Motor neuron (in vitro differentiated cells): Measurements from ENCODE around the gene COA3. TPM values are rescaled to one million over a fixed set of nuclear protein-coding genes. Genes with fewer than 3 reads are reported as not detected.

ENCODE experiments used
- ATAC-seq, 8 experiments: fragments of 200-7000 bp; cut with Tn5 transposase; replicated peaks in 6 of 8; 2 replicates each; pipeline ENCODE4 v1.8.0; 2021; ENCODE audit warnings: mild to moderate bottlenecking in 8 of 8, moderate library complexity in 8 of 8
- H3K27ac ChIP-seq, 2 donors: fragments of 250-450 bp; sonication (Bioruptor Pico); 2 replicates each; pipeline ENCODE4 v1.9.0; 2021; ENCODE audit warnings: antibody characterized with exemption in 2 of 2, mild to moderate bottlenecking in 2 of 2, moderate library complexity in 1 of 2
- H3K4me1 ChIP-seq, 2 donors: fragments of 250-450 bp; sonication (Bioruptor Pico); replicated peaks in 1 of 2; 2 replicates each; pipeline ENCODE4 v1.6.1; 2021; ENCODE audit warnings: antibody characterized with exemption in 2 of 2, mild to moderate bottlenecking in 2 of 2, moderate library complexity in 1 of 2
- H3K4me3 ChIP-seq, 5 donors: fragments of 250-450 bp; sonication (Bioruptor Pico); 2 replicates each; pipeline ENCODE4 v1.9.0; 2021; ENCODE audit warnings: antibody characterized with exemption in 5 of 5, mild to moderate bottlenecking in 5 of 5, moderate library complexity in 4 of 5
- WGBS, 10 experiments: fragments of 450-650 bp; shearing (Covaris generic); methylation state at CpG; one replicate each; pipeline ENCODE4 v1.0.0; 2022; 5-methylcytosine and 5-hydroxymethylcytosine counted together
- in situ Hi-C, 9 experiments: fragments of 400-800 bp; cut with MboI; loops; one replicate each; pipeline ENCODE4 v1.15.0; 2021; ENCODE audit warnings: low sequenced_read_pairs in 9 of 9, low pct_unique_long_range_greater_than_20kb in 2 of 9; ENCODE audit not compliant: unreplicated experiment in 9 of 9
- total RNA-seq, 8 experiments: library from RNA; unstranded; fragments of 300-600 nt; gene quantifications; 2 replicates each; pipeline versions ENCODE4 v1.2.3 to v1.2.4, GENCODE V29; 2022

COA3 gene, protein sequence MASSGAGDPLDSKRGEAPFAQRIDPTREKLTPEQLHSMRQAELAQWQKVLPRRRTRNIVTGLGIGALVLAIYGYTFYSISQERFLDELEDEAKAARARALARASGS
- 100 to 1,000 TPM in 2 of 8 experiments, 10 to 100 TPM in 6; 58.7 to 114 (median 72.5) TPM for total RNA-seq

DNA sequence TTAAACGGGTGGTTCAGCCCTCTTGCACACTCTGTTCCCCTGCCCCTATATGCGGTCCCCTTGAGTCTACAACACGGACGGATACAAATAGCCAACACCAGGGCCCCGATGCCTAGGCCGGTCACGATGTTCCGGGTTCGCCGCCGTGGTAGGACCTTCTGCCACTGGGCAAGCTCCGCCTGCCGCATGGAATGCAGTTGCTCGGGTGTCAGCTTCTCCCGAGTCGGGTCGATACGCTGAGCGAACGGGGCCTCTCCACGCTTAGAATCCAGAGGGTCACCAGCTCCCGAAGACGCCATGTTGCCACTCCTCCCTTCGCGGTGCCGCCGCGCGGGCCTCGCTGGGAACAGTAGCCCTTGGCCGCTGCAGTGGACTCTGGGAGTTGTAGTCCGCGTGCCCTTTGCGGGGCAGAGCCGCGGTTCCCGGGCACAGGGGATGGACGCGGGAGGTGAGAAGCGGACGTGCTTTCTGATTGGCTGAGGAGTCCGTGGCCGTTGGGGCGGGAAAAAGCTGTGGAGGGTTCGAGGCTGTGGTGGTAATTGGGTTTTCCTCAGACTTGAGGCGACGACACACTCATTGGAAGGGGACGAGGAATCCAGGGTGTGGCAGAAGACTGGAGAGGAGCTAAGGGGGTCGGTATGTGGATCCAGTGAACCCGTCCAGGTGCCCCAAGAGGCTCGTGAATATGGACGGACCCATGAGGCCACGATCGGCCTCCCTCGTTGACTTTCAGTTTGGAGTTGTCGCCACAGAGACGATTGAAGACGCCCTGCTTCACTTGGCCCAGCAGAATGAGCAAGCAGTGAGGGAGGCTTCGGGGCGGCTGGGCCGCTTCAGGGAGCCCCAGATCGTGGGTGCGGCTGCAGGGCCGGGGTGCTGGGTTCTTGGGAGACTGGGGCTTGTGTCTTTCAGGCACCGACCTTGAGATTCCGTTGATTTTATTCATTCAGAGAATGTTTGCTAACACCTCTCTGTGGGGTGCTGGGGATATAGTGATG is at the start of gene COA3, which contains the start of gene CNTD1:
Gene COA3, minus strand, starts transcription at position 322 of the 998 bp plus-strand sequence. Its CDS starts 23 bp downstream, at position 299.
Gene CNTD1, plus strand, starts transcription at position 479 of the 998 bp plus-strand sequence. Its CDS starts 207 bp downstream, at position 686.
- H3K4me3 ChIP-seq = peak within 1 kb of the TSS; percentile 66 to 99 (median 91)
- H3K27ac ChIP-seq = peak within 1 kb of the TSS; percentile 46 to 77
- ATAC-seq = peak; percentile 97 to 100 (median 98)
- 0 to 69% (median 10%) methylated on average over 1 to 50 of the region's 66 CpGs; no CpG with 5 or more reads in 1 of the 10 experiments for WGBS, 10 experiments
- in situ Hi-C loops = no loop called here
- peaks cover 4 to 5% of the 10 kb centered on the region in 2 donors for H3K4me1 ChIP-seq

DNA sequence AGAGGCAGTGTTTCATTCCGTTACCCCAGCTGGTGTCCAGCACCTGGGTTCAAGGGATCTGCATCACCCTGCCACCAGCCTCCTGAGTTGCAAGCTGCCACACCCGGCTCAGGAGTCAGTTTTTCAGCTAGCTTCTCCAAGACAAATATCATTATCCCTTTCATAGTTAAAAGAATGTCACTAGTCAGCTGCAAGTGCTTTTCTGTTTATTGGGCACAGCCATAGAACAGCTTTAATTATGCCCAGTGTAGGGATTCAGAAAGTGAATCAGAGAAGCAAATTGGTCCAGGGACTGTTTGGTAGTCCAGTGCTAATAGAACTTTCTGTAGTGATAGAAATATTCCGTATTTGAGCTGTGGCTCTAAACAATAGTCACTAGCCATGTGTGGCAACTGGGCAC is 49.6 kb upstream of the COA3 start:
- no peak overlapping the region for H3K27ac ChIP-seq
- WGBS, 10 experiments = 47 to 100% (median 96%) methylated on average over 1 to 3 of the region's 3 CpGs; no CpG with 5 or more reads in 5 of the 10 experiments
- in situ Hi-C loops = loop anchor here in 4 of 9 experiments (10.0 to 25.0 kb wide), 2 partner anchors 87 to 89 kb away; no protein-coding TSS in a partner anchor
- no peak for ATAC-seq
- H3K4me1 ChIP-seq = no peaks in the 10 kb centered on the region
- no peak overlapping the region for H3K4me3 ChIP-seq

DNA sequence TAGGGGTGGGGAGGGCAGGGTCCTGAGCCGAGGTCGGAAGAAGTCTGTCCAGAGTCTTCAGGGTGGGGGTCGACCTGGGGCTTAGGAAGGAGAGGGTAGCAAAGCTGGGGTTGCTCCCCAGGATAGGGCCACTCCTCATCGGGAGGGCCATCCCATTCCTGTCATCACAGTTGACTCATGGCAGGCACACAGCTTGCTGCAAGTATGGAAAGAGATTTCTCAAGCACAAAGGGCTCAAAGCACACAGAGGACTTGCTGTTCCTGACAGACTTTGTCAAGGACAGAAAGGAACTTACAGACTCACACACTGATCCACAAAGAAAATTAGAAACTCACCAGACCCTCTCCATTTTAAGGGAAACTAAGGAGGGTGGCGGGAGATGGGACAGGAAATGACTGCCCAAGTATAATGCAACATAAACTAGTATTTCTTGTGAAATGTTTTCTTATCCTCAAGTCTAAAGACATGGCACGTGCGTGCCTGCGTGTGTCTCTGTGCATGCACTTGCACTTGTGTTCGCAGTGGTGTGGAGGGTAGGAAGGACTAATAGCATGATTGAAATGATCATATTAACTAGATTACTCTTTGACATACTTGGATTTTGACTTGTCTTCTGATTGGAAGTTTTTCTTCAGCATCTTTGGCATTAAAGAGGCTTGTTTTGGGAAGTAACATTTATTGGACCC is 48.2 kb upstream of the COA3 start:
- in situ Hi-C loops = loop anchor here in 4 of 9 experiments (10.0 to 25.0 kb wide), 2 partner anchors 88 to 91 kb away; no protein-coding TSS in a partner anchor
- peak in 2 of 8 experiments; percentile 2 to 22 for ATAC-seq
- Histone ChIP-seq H3K4me3 (no peak overlapping the region), H3K4me1 (no peaks in the 10 kb centered on the region), H3K27ac (no peak overlapping the region)
- WGBS, 10 experiments = 16 to 100% (median 78%) methylated on average over 1 to 6 of the region's 9 CpGs

DNA sequence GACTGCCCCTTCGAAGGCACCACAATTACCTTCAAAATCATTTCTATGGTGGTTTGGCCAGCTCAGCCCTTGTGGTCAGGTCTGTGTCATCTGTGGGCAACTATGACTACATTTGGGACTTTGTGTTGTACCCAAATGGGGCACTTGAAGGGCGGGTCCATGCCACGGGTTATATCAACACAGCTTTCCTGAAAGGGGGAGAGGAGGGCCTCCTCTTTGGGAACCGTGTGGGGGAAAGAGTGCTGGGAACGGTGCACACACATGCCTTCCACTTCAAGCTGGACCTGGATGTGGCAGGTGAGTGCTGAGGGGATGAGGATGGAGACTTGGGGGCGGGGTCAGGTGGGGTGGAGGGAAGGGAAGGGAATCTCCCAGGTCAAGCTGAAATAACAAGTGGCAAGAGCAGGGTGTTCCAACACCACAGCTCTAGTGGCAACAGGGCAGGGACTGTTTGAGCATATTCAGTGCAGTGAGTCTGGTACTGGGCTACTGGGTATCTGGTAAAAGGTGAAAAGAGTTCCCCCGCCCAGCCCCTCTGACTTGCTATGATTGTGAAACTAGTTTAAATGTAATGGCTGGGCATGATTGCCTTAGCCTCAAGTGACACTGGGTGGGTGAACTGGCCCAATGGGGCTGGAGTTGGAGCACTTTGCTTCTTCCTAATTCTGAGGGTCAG is 47.6 kb upstream of the COA3 start:
- Histone ChIP-seq H3K4me3 (no peak overlapping the region), H3K4me1 (no peaks in the 10 kb centered on the region), H3K27ac (no peak overlapping the region)
- WGBS, 10 experiments = 67 to 100% (median 87%) methylated on average over 1 to 2 of the region's 7 CpGs; no CpG with 5 or more reads in 6 of the 10 experiments
- no peak for ATAC-seq
- in situ Hi-C loops = loop anchor here in 4 of 9 experiments (10.0 to 25.0 kb wide), 2 partner anchors 89 to 91 kb away; no protein-coding TSS in a partner anchor

DNA sequence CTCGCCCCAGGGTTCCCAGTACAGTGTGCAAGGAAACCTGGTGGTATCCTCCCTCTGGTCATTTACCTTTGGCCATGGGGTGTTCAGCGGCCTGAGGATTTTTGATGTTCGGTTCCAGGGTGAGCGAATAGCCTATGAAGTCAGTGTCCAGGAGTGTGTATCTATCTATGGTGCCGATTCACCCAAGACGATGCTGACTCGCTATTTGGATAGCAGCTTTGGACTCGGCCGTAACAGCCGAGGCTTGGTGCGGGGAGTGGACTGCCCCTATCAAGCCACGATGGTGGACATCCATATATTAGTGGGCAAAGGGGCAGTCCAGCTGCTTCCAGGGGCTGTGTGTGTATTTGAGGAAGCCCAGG is 47.0 kb upstream of the COA3 start:
- in situ Hi-C loops = loop anchor here in 4 of 9 experiments (10.0 to 25.0 kb wide), 2 partner anchors 89 to 92 kb away; no protein-coding TSS in a partner anchor
- 87 to 94% (median 91%) methylated on average over 3 to 11 of the region's 12 CpGs; no CpG with 5 or more reads in 6 of the 10 experiments for WGBS, 10 experiments
- no peak overlapping the region for H3K4me3 ChIP-seq
- no peak overlapping the region for H3K27ac ChIP-seq
- no peaks in the 10 kb centered on the region for H3K4me1 ChIP-seq
- no peak for ATAC-seq

DNA sequence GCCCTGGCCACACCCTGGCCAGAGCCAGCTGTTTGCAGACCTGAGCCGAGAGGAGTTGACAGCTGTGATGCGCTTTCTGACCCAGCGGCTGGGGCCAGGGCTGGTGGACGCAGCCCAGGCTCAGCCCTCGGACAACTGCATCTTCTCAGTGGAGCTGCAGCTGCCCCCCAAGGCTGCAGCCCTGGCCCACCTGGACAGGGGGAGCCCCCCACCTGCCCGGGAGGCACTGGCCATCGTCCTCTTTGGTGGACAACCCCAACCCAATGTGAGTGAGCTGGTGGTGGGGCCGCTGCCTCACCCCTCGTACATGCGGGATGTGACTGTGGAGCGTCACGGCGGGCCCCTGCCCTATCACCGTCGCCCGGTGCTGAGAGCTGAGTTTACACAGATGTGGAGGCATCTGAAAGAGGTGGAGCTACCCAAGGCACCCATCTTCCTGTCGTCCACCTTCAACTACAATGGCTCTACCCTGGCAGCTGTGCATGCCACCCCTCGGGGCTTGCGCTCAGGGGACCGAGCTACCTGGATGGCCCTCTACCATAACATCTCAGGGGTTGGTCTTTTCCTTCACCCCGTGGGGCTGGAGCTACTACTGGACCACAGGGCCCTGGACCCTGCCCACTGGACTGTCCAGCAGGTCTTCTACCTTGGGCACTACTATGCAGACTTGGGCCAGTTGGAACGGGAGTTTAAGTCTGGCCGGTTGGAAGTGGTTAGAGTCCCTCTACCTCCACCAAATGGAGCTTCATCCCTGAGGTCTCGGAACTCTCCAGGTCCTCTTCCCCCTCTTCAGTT is 46.5 kb upstream of the COA3 start:
- in situ Hi-C loops = loop anchor here in 4 of 9 experiments (10.0 to 25.0 kb wide), 2 partner anchors 90 to 92 kb away; no protein-coding TSS in a partner anchor
- WGBS, 10 experiments = 68 to 100% (median 85%) methylated on average over 1 to 6 of the region's 24 CpGs; no CpG with 5 or more reads in 4 of the 10 experiments
- Histone ChIP-seq H3K27ac (no peak overlapping the region), H3K4me3 (no peak overlapping the region), H3K4me1 (no peaks in the 10 kb centered on the region)
- ATAC-seq = peak in 2 of 8 experiments; percentile 10 to 17

DNA sequence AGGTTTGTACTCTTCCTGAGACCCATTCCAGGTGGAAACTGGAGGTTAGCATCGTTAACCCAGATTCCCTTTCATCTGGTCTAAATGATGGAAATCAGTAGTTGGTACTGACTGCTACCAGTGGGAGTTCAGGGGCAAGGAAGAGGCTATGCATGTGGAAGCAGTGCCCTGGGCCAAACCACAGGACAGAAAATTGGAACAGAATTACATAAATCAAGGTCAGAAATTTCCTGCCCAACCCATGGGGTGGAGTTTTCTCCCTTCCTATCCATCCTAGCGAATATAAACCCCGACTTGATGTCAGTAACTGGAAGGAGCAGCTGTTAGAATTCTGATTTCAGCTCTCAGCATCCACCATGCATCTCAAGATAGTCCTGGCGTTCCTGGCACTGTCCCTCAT is 45.8 kb upstream of the COA3 start, which contains the start of gene AOC2:
Gene AOC2, plus strand, starts transcription at position 310 of the 400 bp plus-strand sequence. Its CDS starts 47 bp downstream, at position 357.
- H3K4me3 ChIP-seq = no peak within 1 kb of the TSS
- H3K4me1 ChIP-seq = no peaks in the 10 kb centered on the region
- in situ Hi-C loops = loop anchor here in 4 of 9 experiments (10.0 to 25.0 kb wide), 2 partner anchors 91 to 93 kb away; no protein-coding TSS in a partner anchor
- WGBS, 10 experiments = 5 to 100% (median 92%) methylated on average over 1 to 3 of the region's 4 CpGs; no CpG with 5 or more reads in 5 of the 10 experiments
- peak in 2 of 8 experiments; percentile 14 to 28 for ATAC-seq
- H3K27ac ChIP-seq = no peak within 1 kb of the TSS

DNA sequence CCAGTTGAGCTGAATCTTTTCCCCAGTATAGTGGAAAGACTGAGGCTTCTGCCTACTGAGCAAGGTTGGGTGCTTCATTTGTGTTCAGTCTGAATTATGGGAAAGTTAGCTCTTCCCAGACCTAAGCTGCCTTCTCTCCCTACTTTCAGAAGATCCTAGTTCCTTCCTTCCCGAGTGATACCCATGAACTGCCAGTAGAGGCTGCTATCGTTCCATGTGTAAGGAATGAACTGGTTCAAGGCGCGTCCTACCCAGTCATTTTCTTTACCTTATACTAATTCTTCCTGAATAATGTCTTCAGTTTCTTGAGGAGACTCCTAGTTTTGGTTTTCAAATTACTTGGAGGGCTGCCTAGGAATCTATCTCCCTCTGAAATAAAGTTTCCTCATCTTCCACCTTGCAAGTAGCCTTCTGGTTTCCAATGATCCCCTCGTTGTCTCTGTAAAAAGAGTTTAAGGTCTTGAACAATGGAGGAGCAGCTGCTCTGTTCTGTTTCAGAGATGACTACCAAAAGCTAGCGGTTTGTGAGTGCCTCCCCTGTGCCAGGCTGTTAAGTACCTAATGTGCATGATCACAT is 44.9 kb upstream of the COA3 start:
- WGBS, 10 experiments = 7 to 100% (median 34%) methylated on average over 1 to 6 of the region's 6 CpGs
- Histone ChIP-seq H3K4me3 (no peak overlapping the region), H3K4me1 (no peaks in the 10 kb centered on the region), H3K27ac (no peak overlapping the region)
- in situ Hi-C loops = loop anchor here in 4 of 9 experiments (10.0 to 25.0 kb wide), 2 partner anchors 91 to 94 kb away; no protein-coding TSS in a partner anchor
- ATAC-seq = peak; percentile 6 to 87 (median 70)

DNA sequence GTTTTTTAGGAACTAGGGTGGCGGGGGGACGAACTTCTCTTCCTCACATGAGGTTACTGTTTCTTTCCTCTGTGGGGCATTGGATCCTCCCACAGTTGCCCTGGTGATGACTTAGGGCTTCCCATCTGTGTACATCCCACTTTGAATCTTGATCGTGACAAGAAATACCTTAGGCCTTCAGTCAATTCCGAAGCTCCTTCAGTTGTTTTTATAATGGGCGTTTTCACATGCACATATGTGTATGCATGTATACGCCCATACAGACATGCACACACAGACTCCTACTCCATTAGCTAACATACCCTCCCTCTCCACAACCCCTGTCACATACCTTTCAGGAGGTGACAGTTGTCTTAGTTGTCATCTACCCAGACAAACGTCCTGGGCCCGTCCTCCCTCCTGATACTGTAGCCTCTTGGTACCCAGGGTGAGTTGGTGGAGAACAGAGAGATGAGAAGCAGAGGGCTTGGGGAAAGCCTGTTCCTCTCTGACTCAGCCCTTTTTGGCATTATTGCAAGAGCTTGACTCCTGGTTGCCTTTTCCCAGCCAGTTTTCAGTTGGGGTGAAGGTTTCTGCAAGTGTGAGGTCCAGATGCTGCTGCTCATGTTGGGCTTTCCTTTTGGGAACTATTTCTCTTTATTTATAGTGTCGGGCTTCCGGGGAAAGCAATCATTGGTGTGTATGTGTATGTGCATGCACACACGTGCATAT is 43.6 kb upstream of the COA3 start:
- in situ Hi-C loops = loop anchor here in 4 of 9 experiments (10.0 to 25.0 kb wide), 2 partner anchors 93 to 95 kb away; no protein-coding TSS in a partner anchor
- H3K4me1 ChIP-seq = no peaks in the 10 kb centered on the region
- ATAC-seq = peak in 3 of 8 experiments; percentile 63 to 90 (median 74)
- 0 to 88% (median 63%) methylated on average over 2 to 9 of the region's 11 CpGs for WGBS, 10 experiments
- no peak overlapping the region for H3K27ac ChIP-seq
- no peak overlapping the region for H3K4me3 ChIP-seq

DNA sequence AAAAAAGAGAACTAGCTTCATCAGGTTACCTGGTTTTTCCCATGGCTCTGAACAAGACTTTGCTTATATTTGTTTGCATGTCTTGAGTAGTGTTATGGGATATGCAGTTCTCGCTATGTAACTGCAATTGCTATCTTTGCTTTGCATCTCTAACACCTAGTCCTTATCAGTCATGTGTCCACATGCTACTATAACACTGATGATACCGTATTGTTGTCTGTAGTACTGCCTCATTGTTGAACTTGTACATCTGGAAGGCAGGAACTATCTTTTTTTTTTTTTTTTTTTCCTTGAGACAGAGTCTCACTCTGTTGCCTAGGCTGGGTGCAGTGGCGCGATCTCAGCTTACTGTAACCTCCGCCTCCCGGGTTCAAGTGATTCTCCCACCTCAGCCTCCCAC is 37.2 kb upstream of the COA3 start:
- WGBS, 10 experiments = 80 to 100% (median 100%) methylated on average over 1 to 6 of the region's 6 CpGs; no CpG with 5 or more reads in 2 of the 10 experiments
- Histone ChIP-seq H3K4me1 (peaks cover 8 to 13% of the 10 kb centered on the region in 2 donors), H3K27ac (no peak overlapping the region), H3K4me3 (no peak overlapping the region)
- ATAC-seq = no peak
- in situ Hi-C loops = loop anchor here in 3 of 9 experiments (25.0 kb wide), 1 partner anchor 102 kb away; no protein-coding TSS in a partner anchor
